BLaER1 treated with 17β-estradiol and CSF1 and Interleukin-3, amounts not matched to agents 10 nM and 100 nM (cell line): Measurements from ENCODE around the gene ULK4.
A peak's percentile ranks its signal among the peaks of the same experiment; 100 is the strongest.

ENCODE experiments used
- H3K27ac ChIP-seq, 11 experiments: shearing (Covaris generic); formaldehyde crosslinking; 2 replicates each; pipeline ENCODE4 v1.8.1; 2022
- H3K27me3 ChIP-seq, 11 experiments: shearing (Covaris generic); formaldehyde crosslinking; 2 replicates each; pipeline ENCODE4 v1.8.1; 2022
- H3K36me3 ChIP-seq, 11 experiments: shearing (Covaris generic); formaldehyde crosslinking; 2 replicates each; pipeline ENCODE4 v1.8.1; 2022
- H3K4me1 ChIP-seq, 10 experiments: shearing (Covaris generic); formaldehyde crosslinking; 2 replicates each; pipeline ENCODE4 v1.8.1; 2022
- H3K4me2 ChIP-seq, 11 experiments: shearing (Covaris generic); formaldehyde crosslinking; 2 replicates each; pipeline ENCODE4 v1.8.1; 2022
- H3K4me3 ChIP-seq, 10 experiments: shearing (Covaris generic); formaldehyde crosslinking; 2 replicates each; pipeline ENCODE4 v1.8.1; 2022
- H3K9ac ChIP-seq, 11 experiments: shearing (Covaris generic); formaldehyde crosslinking; 2 replicates each; pipeline ENCODE4 v1.8.1; 2022
- H3K9me3 ChIP-seq, 11 experiments: shearing (Covaris generic); formaldehyde crosslinking; replicated peaks in 1 of 11; 2 replicates each; pipeline ENCODE4 v1.8.1; 2022
- H4K20me1 ChIP-seq, 11 experiments: shearing (Covaris generic); formaldehyde crosslinking; 2 replicates each; pipeline ENCODE4 v1.8.1; 2022
- Cebpa-rat ChIP-seq, 11 experiments: shearing (Covaris generic); IDR thresholded peaks; 2 replicates each; pipeline ENCODE4 v1.8.1; 2022

The ULK4 gene

GRCh38 chr3:41508063-41508696 is 453.7 kb downstream of the ULK4 start:
- Histone ChIP-seq H3K27me3 (no peaks in the 10 kb centered on the region), H3K4me3 (no peak overlapping the region), H3K36me3 (no peaks in the 10 kb centered on the region), H3K9ac (no peak overlapping the region), H3K4me2 (peak overlapping the region in 7 of 11 experiments; percentile 3 to 43 (median 25); a peak in 6 of 22 replicates), H3K27ac (no peak overlapping the region), H3K9me3 (peaks cover 17 to 26% (median 21%) of the 10 kb centered on the region in 11 experiments), H4K20me1 (no peaks in the 10 kb centered on the region), H3K4me1 (peaks cover 0 to 14% (median 7%) of the 10 kb centered on the region in 10 experiments; a peak in 10 of 20 replicates)
- TF ChIP-seq Cebpa-rat (IDR thresholded peaks at IDR 0.05), result no peak

GRCh38 chr3:41507336-41508062 is 454.4 kb downstream of the ULK4 start:
- no peaks in the 10 kb centered on the region for H3K36me3 ChIP-seq
- no peaks in the 10 kb centered on the region for H3K27me3 ChIP-seq
- H3K27ac ChIP-seq, result no peak overlapping the region
- H3K9ac ChIP-seq, result no peak overlapping the region
- no peak for TF ChIP-seq Cebpa-rat (IDR thresholded peaks at IDR 0.05)
- H3K4me1 ChIP-seq, result peaks cover 0 to 14% (median 7%) of the 10 kb centered on the region in 10 experiments; a peak in 10 of 20 replicates
- no peaks in the 10 kb centered on the region for H4K20me1 ChIP-seq
- peak overlapping the region in 7 of 11 experiments; percentile 3 to 43 (median 25); a peak in 7 of 22 replicates for H3K4me2 ChIP-seq
- peaks cover 17 to 23% (median 19%) of the 10 kb centered on the region in 11 experiments for H3K9me3 ChIP-seq
- no peak overlapping the region for H3K4me3 ChIP-seq

GRCh38 chr3:41503998-41504623 is 457.8 kb downstream of the ULK4 start:
- Histone ChIP-seq H3K27me3 (no peaks in the 10 kb centered on the region), H3K4me1 (peaks cover 0 to 14% (median 7%) of the 10 kb centered on the region in 10 experiments; a peak in 10 of 20 replicates), H3K36me3 (no peaks in the 10 kb centered on the region), H4K20me1 (no peaks in the 10 kb centered on the region), H3K4me2 (no peak overlapping the region), H3K9ac (no peak overlapping the region), H3K9me3 (peaks cover 10 to 14% (median 12%) of the 10 kb centered on the region in 11 experiments), H3K27ac (no peak overlapping the region), H3K4me3 (no peak overlapping the region)
- no peak for TF ChIP-seq Cebpa-rat (IDR thresholded peaks at IDR 0.05)

GRCh38 chr3:41502481-41502880 is 459.4 kb downstream of the ULK4 start:
- Histone ChIP-seq H3K9ac (no peak overlapping the region), H3K4me1 (peaks cover 0 to 6% (median under 1%) of the 10 kb centered on the region in 10 experiments; a peak in 8 of 20 replicates), H3K36me3 (no peaks in the 10 kb centered on the region), H3K27ac (no peak overlapping the region), H3K4me2 (no peak overlapping the region), H3K27me3 (no peaks in the 10 kb centered on the region), H4K20me1 (no peaks in the 10 kb centered on the region), H3K4me3 (no peak overlapping the region), H3K9me3 (no peaks in the 10 kb centered on the region)
- TF ChIP-seq Cebpa-rat (IDR thresholded peaks at IDR 0.05), result no peak

- Histone ChIP-seq H3K4me2 (no peak overlapping the region), H3K27ac (no peak overlapping the region), H3K9me3 (no peaks in the 10 kb centered on the region), H3K9ac (no peak overlapping the region), H3K36me3 (no peaks in the 10 kb centered on the region), H3K27me3 (no peaks in the 10 kb centered on the region), H3K4me1 (peaks cover 0 to 2% (median 0%) of the 10 kb centered on the region in 10 experiments; a peak in 5 of 20 replicates), H3K4me3 (no peak overlapping the region), H4K20me1 (no peaks in the 10 kb centered on the region)
- no peak for TF ChIP-seq Cebpa-rat (IDR thresholded peaks at IDR 0.05)
Measured at GRCh38 chr3:41502023-41502422, 459.9 kb downstream of the ULK4 start.

GRCh38 chr3:41498847-41499246 is 463.1 kb downstream of the ULK4 start:
- no peak overlapping the region for H3K4me2 ChIP-seq
- no peak overlapping the region for H3K9ac ChIP-seq
- no peaks in the 10 kb centered on the region for H3K4me1 ChIP-seq
- H3K9me3 ChIP-seq, result no peaks in the 10 kb centered on the region
- no peak overlapping the region for H3K4me3 ChIP-seq
- no peaks in the 10 kb centered on the region for H4K20me1 ChIP-seq
- TF ChIP-seq Cebpa-rat (IDR thresholded peaks at IDR 0.05), result no peak
- no peaks in the 10 kb centered on the region for H3K36me3 ChIP-seq
- no peaks in the 10 kb centered on the region for H3K27me3 ChIP-seq
- no peak overlapping the region for H3K27ac ChIP-seq

- no peaks in the 10 kb centered on the region for H3K27me3 ChIP-seq
- no peak overlapping the region for H3K4me2 ChIP-seq
- no peak for TF ChIP-seq Cebpa-rat (IDR thresholded peaks at IDR 0.05)
- H3K36me3 ChIP-seq, result no peaks in the 10 kb centered on the region
- no peaks in the 10 kb centered on the region for H3K9me3 ChIP-seq
- no peak overlapping the region for H3K27ac ChIP-seq
- H4K20me1 ChIP-seq, result no peaks in the 10 kb centered on the region
- no peak overlapping the region for H3K9ac ChIP-seq
- no peaks in the 10 kb centered on the region for H3K4me1 ChIP-seq
- no peak overlapping the region for H3K4me3 ChIP-seq
Measured at GRCh38 chr3:41490360-41490759, 471.5 kb downstream of the ULK4 start.

GRCh38 chr3:41489231-41489630 is 472.7 kb downstream of the ULK4 start:
- no peak overlapping the region for H3K27ac ChIP-seq
- no peak overlapping the region for H3K4me2 ChIP-seq
- H3K36me3 ChIP-seq, result no peaks in the 10 kb centered on the region
- no peaks in the 10 kb centered on the region for H3K4me1 ChIP-seq
- H3K9me3 ChIP-seq, result no peaks in the 10 kb centered on the region
- no peak overlapping the region for H3K9ac ChIP-seq
- no peak overlapping the region for H3K4me3 ChIP-seq
- no peaks in the 10 kb centered on the region for H3K27me3 ChIP-seq
- H4K20me1 ChIP-seq, result no peaks in the 10 kb centered on the region
- TF ChIP-seq Cebpa-rat (IDR thresholded peaks at IDR 0.05), result no peak

- H3K4me2 ChIP-seq, result no peak overlapping the region
- H3K27me3 ChIP-seq, result no peaks in the 10 kb centered on the region
- H4K20me1 ChIP-seq, result no peaks in the 10 kb centered on the region
- TF ChIP-seq Cebpa-rat (IDR thresholded peaks at IDR 0.05), result no peak
- H3K9ac ChIP-seq, result no peak overlapping the region
- no peak overlapping the region for H3K4me3 ChIP-seq
- H3K4me1 ChIP-seq, result no peaks in the 10 kb centered on the region
- H3K9me3 ChIP-seq, result no peaks in the 10 kb centered on the region
- H3K36me3 ChIP-seq, result no peaks in the 10 kb centered on the region
- H3K27ac ChIP-seq, result no peak overlapping the region
Measured at GRCh38 chr3:41488501-41488900, 473.4 kb downstream of the ULK4 start.
